Mucosa of rectum (tissue), 2 donors: ENCODE data around the gene CASP12.
"Not testable (repeated sequence)": the region's sequence is repeated elsewhere in the genome, so short reads cannot be mapped to it uniquely, and the experiment has no call there.

Experiments used
- H3K27ac ChIP-seq, 2 donors: one replicate each; pipeline ENCODE4 v1.7.0; 2013; ENCODE audit warnings: inconsistent platforms in 2 of 2, low read depth in 2 of 2, low read length in 2 of 2
- H3K27me3 ChIP-seq, 2 donors: one replicate each; pipeline ENCODE4 v1.7.0; 2013; ENCODE audit warnings: low read length in 2 of 2; ENCODE audit not compliant: control insufficient read depth in 2 of 2, insufficient read depth in 2 of 2
- H3K36me3 ChIP-seq, 2 donors: one replicate each; pipeline ENCODE4 v1.7.0; 2013; ENCODE audit warnings: low read length in 2 of 2; ENCODE audit not compliant: control insufficient read depth in 2 of 2, insufficient read depth in 2 of 2
- H3K4me1 ChIP-seq, 2 donors: one replicate each; pipeline ENCODE4 v1.7.0; 2013; ENCODE audit warnings: low read length in 2 of 2, mild to moderate bottlenecking in 1 of 2; ENCODE audit not compliant: control insufficient read depth in 2 of 2, insufficient read depth in 2 of 2
- H3K4me3 ChIP-seq, 2 donors: one replicate each; pipeline ENCODE4 v1.7.0; 2013; ENCODE audit warnings: low read length in 2 of 2
- H3K9ac ChIP-seq, 2 donors: one replicate each; pipeline ENCODE4 v1.7.0; 2013; ENCODE audit warnings: low read length in 2 of 2, low read depth in 1 of 2, mild to moderate bottlenecking in 1 of 2
- H3K9me3 ChIP-seq, 2 donors: one replicate each; pipeline ENCODE4 v1.7.0; 2013; ENCODE audit warnings: low read length in 2 of 2; ENCODE audit not compliant: control insufficient read depth in 2 of 2
- donor health status: healthy.
- donor health status: Normal muscosa, but diverticular disease.

Gene CASP12

DNA sequence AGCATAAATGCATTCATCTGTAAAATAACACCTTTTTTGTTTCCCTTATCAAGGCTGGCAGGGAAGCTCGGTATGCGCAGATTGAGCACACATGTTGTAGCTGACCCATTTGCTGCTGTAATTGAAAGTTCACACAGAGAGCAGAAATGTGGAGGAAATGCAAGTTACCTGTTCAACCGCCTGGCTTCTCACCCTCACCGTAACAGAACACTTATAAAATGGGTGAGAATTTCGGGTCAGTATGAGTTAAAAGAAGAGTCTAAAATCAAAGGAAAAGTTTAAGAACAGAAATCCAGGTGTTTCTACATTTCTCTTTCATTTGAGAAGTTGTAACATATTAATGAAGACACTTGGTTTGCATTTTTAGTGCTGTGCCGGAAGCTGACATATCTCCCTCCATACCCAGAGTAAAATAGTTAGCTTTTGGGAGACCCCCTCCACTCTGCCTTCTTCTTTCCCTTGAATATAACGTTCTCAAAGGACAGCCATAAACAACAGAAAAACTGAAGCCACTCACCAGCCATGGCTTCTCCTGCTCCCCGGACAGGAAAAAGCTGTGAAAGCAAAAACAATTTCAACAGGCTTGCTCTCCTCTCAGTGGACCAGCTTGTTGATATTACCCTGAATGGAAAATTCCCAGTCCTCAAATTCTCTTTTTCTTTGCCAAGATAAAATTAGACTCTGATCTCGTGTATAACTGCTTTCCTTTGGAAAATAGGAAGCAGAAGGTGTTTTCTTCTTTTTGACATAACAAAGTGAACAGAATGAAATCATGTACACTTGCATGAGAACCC lies at the start of gene CASP12:
CASP12 (minus strand) TSS at position 570 of the 794 bp plus-strand sequence.
- no peaks in the 10 kb centered on the region for H3K4me1 ChIP-seq
- H3K27me3 ChIP-seq = no peaks in the 10 kb centered on the region
- H3K9ac ChIP-seq = no peak within 1 kb of the TSS
- H3K9me3 ChIP-seq = no peaks in the 10 kb centered on the region
- H3K36me3 ChIP-seq = no peaks in the 10 kb centered on the region
- H3K4me3 ChIP-seq = peak within 1 kb of the TSS; percentile 6 to 62
- H3K27ac ChIP-seq = peak within 1 kb of the TSS; percentile 44 to 54

DNA sequence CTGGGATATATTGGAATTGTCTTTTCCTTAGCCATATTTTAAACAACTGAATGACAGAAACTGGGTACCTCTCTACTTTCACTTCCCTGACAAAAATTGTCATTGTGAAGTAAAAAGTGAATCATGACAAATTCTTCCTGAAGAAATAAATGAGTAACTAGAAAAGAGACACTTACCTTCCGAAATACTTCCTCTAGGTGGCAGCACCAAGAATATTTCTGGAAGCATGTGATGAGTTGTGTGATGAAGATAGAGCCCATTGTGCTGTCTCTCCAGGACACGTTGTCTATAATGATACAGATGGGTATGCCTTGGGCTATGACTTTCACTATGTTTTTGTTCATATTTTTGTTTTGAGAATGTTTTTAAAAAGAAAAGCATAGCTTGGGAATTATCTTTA lies 48.6 kb upstream of the CASP12 start:
- no peak overlapping the region for H3K9ac ChIP-seq
- no peak overlapping the region for H3K4me3 ChIP-seq
- no peaks in the 10 kb centered on the region for H3K27me3 ChIP-seq
- H3K27ac ChIP-seq = no peak overlapping the region
- H3K9me3 ChIP-seq = no peaks in the 10 kb centered on the region
- H3K4me1 ChIP-seq = no peaks in the 10 kb centered on the region
- H3K36me3 ChIP-seq = peaks cover 21 to 35% of the 10 kb centered on the region in 2 donors

DNA sequence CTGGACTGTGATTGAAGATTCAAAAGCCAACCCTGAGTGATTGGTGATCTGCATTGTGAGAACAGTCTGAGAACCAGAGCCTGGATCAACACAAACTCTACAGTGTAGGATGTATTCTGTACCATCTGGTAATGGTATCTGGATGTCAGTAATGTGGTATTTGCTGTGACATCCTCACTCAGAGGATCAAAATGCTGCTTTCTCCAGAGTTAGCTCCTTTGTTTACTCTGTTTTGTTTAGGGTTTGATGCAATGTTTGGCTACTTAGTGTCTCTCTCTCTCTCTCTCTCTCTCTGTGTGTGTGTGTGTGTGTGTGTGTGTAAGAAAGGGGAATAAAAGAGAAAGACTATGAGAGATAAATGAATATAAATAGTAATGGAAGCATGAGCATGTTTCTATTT lies 45.8 kb upstream of the CASP12 start:
- H3K4me1 ChIP-seq = no peaks in the 10 kb centered on the region
- no peaks in the 10 kb centered on the region for H3K9me3 ChIP-seq
- no peak overlapping the region for H3K27ac ChIP-seq
- no peaks in the 10 kb centered on the region for H3K27me3 ChIP-seq
- peaks cover 7 to 17% of the 10 kb centered on the region in 2 donors for H3K36me3 ChIP-seq
- no peak overlapping the region for H3K4me3 ChIP-seq
- no peak overlapping the region for H3K9ac ChIP-seq

DNA sequence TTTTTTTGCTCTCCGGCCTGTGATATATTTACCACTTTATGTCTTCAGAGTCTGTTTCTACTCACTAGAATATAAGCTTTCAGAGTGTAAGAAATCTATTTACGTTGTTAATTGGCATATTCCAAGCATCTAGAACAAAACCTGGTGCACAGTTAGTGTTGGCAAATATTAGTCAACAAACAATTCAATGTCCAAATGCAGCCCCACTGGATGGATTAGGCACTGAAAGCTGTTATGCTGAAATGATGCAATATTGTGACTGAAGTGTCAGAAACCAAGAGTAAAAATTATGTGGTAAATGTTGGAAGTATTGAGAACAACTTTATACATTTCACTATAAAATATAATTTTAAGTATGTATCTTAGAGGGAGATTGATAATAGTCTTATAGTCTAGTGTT lies 45.3 kb upstream of the CASP12 start:
- no peaks in the 10 kb centered on the region for H3K9me3 ChIP-seq
- H3K36me3 ChIP-seq = peaks cover 7 to 17% of the 10 kb centered on the region in 2 donors
- no peak overlapping the region for H3K27ac ChIP-seq
- no peak overlapping the region for H3K9ac ChIP-seq
- no peak overlapping the region for H3K4me3 ChIP-seq
- no peaks in the 10 kb centered on the region for H3K4me1 ChIP-seq
- H3K27me3 ChIP-seq = no peaks in the 10 kb centered on the region

DNA sequence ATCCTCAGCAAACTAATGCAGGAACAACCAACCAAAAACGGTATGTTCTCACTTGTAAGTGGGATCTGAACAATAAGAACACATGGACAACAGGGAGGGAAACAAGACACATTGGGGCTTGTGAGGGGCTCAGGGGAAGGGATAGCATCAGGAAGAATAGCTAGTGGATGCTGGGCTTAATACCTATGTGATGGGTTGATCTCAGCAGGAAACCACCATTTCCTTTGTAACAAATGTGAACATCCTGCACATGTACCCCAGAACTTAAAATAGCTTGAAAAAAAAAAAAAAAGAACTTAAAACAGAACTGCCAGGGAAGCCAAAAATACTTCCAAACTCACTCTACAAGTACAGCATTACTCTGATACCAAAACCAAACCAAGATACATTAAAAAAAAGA lies 36.3 kb upstream of the CASP12 start:
- Histone ChIP-seq H3K36me3 (no peaks in the 10 kb centered on the region), H3K4me3 (no peak overlapping the region), H3K9me3 (no peaks in the 10 kb centered on the region), H3K27me3 (no peaks in the 10 kb centered on the region), H3K4me1 (no peaks in the 10 kb centered on the region), H3K9ac (no peak overlapping the region), H3K27ac (no peak overlapping the region)

DNA sequence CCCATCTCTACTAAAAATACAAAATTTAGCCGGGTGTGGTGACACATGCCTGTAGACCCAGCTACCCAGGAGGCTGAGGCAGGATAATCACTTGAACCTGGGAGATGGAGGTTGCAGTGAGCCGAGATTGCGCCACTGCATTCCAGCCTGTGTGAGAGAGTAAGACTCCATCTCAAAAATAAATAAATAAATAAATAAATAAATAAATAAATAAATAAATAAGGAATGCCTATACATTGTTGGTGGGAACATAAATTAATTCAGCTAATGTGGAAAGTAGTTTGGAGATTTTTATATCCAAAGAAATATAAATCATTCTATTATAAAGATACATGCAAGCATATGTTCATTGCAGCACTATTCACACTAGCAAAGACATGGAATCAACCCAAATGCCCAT lies 35.8 kb upstream of the CASP12 start:
- H3K27me3 ChIP-seq, H3K4me3 ChIP-seq, H3K27ac ChIP-seq, H3K4me1 ChIP-seq, H3K36me3 ChIP-seq, H3K9ac ChIP-seq, H3K9me3 ChIP-seq: not testable (repeated sequence)

DNA sequence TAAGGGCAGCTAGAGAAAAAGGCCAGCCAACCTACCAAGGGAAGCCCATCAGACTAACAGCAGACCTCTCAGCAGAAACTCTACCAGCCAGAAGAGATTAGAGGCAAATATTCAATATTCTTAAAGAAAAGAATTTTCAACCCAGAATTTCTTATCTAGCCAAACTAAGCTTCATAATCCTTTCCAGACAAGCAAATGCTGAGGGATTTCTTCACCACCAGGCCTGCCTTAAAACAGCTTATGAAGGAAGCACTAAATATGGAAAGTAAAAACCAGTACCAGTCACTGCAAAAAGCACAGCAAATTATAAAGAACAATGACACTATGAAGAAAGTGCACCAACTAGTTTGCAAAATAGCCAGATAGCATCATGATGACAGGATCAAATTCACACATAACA lies 30.6 kb upstream of the CASP12 start:
- Histone ChIP-seq H3K9ac (no peak overlapping the region), H3K9me3 (peaks cover 0 to 4% of the 10 kb centered on the region in 2 donors), H3K4me1 (no peaks in the 10 kb centered on the region)

DNA sequence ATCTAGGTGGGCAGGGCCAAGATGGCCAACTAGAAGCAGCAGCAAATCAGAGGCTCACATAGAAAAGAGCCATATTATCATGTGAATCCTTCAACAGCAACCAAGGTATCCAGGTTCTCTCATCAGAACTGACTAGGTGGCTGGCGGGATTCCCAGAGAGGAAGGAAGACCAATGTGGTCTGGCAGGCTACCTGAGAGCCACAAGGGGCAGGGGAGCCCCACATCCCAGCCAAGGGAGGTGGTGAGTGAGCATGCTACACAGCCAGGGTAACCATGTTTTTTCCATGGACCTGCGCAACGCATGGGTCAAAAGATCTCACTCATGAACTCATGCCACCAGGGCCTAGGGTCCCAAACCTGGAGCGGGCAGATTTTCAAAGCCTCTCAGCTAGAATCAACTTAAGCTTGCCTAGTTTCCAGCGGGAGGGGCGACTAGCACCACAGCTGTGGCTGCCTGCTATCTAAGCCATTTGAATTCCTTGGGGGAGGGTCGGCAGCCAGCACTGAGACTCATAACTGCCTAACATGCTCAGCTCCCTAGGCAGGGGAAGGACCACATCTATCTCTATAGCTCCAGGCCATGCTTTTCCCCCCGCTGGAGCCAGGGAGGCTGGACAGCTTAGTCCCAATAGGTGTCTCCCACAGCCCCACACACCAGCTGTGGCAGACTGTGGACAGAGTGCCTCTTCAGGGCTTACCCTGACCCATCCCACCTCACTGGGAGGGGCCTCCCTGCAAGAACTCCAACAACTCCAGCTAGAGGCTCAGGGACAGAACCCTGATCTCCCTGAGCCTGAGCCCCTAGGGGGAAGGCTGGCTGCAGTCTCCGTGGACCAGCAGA lies 28.7 kb upstream of the CASP12 start:
- no peak overlapping the region for H3K27ac ChIP-seq
- no peak overlapping the region for H3K9ac ChIP-seq
- H3K36me3 ChIP-seq = no peaks in the 10 kb centered on the region
- H3K27me3 ChIP-seq = no peaks in the 10 kb centered on the region
- H3K4me1 ChIP-seq = no peaks in the 10 kb centered on the region
- H3K9me3 ChIP-seq = peaks cover 0 to 4% of the 10 kb centered on the region in 2 donors
- no peak overlapping the region for H3K4me3 ChIP-seq

More for the DNA sequence above, 30.6 kb upstream of the CASP12 start:
- Histone ChIP-seq H3K27ac (no peak overlapping the region), H3K36me3 (no peaks in the 10 kb centered on the region), H3K4me3 (no peak overlapping the region), H3K27me3 (no peaks in the 10 kb centered on the region)

DNA sequence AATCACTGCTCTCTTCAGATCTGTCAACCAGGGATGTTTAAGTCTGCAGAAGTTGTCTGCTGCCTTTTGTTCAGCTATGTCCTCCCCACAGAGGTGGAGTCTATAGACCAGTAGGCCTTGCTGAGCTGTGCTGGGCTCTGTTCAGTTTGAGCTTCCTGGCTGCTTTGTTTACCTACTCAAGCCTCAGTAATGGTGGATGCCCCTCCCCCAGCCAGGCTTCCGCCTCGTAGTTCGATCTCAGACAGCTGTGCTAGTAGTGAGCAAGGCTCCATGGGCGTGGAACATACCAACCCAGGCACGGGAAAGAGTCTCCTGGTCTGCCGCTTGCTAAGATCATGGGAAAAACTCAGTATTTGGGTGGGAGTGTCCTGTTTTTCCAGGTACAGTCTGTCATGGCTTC lies 27.6 kb upstream of the CASP12 start:
- no peaks in the 10 kb centered on the region for H3K36me3 ChIP-seq
- no peaks in the 10 kb centered on the region for H3K4me1 ChIP-seq
- no peak overlapping the region for H3K27ac ChIP-seq
- no peaks in the 10 kb centered on the region for H3K27me3 ChIP-seq
- H3K4me3 ChIP-seq = no peak overlapping the region
- peaks cover 0 to 4% of the 10 kb centered on the region in 2 donors for H3K9me3 ChIP-seq
- H3K9ac ChIP-seq = no peak overlapping the region

DNA sequence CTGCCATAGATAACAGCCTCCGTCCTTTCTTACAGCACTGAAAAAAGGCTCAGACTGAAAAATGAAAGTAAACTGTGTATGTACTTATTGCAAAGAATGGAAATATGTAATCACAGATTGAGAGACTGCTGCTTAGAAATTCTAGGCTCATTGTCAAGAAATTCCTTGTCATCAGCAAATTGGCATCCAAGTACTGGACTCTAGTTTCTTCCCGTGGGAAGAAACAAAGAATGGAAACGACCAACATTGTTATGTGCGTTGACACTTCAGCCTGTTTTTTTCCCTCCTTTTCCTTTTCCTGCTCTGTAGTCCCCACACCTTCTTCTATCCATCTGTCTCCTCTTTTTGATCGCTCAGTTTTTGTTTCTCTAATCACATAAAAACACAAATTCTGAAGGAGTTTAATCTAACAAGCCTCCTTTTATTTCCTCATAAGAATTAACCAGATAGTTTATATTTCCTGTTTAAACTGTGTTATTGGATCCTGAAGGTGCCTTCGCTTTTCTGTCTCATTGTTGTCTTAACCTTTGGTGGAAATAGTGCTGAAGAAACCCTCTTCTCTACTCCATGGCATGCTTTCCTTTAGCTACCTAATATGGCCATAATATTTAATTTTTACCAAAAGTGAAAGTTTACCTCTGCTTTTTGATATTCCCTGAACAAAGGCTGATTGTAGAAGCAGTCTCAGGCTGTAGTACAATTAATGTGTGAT lies 20.0 kb upstream of the CASP12 start:
- peak overlapping the region; percentile 35 to 58 for H3K9ac ChIP-seq
- peak overlapping the region; percentile 67 to 70 for H3K4me3 ChIP-seq

More for the DNA sequence above, 20.0 kb upstream of the CASP12 start:
- H3K9me3 ChIP-seq = no peaks in the 10 kb centered on the region
- H3K27ac ChIP-seq = peak overlapping the region; percentile 43 to 46
- H3K27me3 ChIP-seq = no peaks in the 10 kb centered on the region
- H3K4me1 ChIP-seq = peaks cover 2 to 12% of the 10 kb centered on the region in 2 donors
- H3K36me3 ChIP-seq = no peaks in the 10 kb centered on the region
